ENCODE data around the gene MALL. TPM values are rescaled to one million over a fixed set of nuclear protein-coding genes. Genes with fewer than 3 reads are reported as not detected.

The MALL gene
- total and polyA plus RNA-seq, 2 of the 13 experiments (the other 11 are each of a cell fraction or from before 2014, with no cell fraction given): not detected

DNA sequence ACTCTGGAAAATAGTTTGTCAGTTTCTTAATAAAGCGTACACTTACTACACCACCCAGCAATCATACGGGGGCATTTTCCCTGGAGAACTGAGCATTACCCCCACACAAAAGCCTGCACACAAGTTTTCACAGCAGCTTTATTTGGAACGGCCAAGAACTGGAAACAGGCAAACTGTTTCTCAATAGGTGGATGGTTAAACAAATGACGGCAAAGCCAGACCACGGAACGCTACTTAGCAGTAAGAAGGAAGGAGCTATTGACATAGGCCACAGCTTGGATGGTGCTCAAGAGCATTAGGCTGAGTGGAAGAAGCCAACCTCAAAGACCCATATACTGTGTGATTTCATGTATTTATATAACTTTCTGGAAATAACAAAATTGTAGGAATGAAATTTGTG is 9.0 kb downstream of the MALL start:
- peaks cover 48% of the 10 kb centered on the region for H3K4me1 ChIP-seq (ENCODE audit: insufficient read depth, low read length)

More for the DNA sequence above, 9.0 kb downstream of the MALL start:
- H4K20me1 ChIP-seq (ENCODE audit: insufficient read depth, low read length): no peaks in the 10 kb centered on the region
- intact Hi-C loops (cut with micrococcal nuclease; ENCODE audit: unreplicated experiment): no loop called here
- ATAC-seq (no peak), DNase-seq (ENCODE audit: low spot score) (no peak), FAIRE-seq (peak; percentile 66)
- H3K9ac ChIP-seq (ENCODE audit: insufficient read depth, low read depth, low read length): no peak overlapping the region
- no peaks in the 10 kb centered on the region for H3K36me3 ChIP-seq (replicated peaks in 1 of 2; ENCODE audit: control insufficient read depth in 1 of 2, insufficient read depth in 2 of 2, low read length in 2 of 2)
- no peaks in the 10 kb centered on the region for H3K9me3 ChIP-seq (ENCODE audit: low read length)
- POLR2A ChIA-PET: interaction anchor here (0.6 kb wide), 1 partner anchor 1003 kb away, joined by 3 read pairs; no protein-coding TSS in a partner anchor
- no TSS peak for BruUV-seq (replicated peaks)
- in situ Hi-C loops (cut with HindIII; ENCODE audit: extremely low pct_ligation_motif_present, low pct_unique_long_range_greater_than_20kb): no loop called here
- H3K27ac ChIP-seq (ENCODE audit: extremely low read length, insufficient read depth, low read length): no peak overlapping the region
- H3K4me3 ChIP-seq (replicated peaks in 1 of 3; ENCODE audit: insufficient read depth in 1 of 3, low read depth in 2 of 3, low read length in 3 of 3): no peak overlapping the region
- no peak overlapping the region for H3K4me2 ChIP-seq (ENCODE audit: low read depth, low read length)
- TF ChIP-seq FOXA1 (IDR thresholded peaks at IDR 0.05) (no peak), FOXA1 (CRISPR knock-in tag; IDR thresholded peaks at IDR 0.05) (peak; percentile 59), FOXA3 (CRISPR knock-in tag; IDR thresholded peaks at IDR 0.05) (peak; percentile 30; the same call in 1 of the 2 replicates)
- TF ChIP-seq, protein P1, sequence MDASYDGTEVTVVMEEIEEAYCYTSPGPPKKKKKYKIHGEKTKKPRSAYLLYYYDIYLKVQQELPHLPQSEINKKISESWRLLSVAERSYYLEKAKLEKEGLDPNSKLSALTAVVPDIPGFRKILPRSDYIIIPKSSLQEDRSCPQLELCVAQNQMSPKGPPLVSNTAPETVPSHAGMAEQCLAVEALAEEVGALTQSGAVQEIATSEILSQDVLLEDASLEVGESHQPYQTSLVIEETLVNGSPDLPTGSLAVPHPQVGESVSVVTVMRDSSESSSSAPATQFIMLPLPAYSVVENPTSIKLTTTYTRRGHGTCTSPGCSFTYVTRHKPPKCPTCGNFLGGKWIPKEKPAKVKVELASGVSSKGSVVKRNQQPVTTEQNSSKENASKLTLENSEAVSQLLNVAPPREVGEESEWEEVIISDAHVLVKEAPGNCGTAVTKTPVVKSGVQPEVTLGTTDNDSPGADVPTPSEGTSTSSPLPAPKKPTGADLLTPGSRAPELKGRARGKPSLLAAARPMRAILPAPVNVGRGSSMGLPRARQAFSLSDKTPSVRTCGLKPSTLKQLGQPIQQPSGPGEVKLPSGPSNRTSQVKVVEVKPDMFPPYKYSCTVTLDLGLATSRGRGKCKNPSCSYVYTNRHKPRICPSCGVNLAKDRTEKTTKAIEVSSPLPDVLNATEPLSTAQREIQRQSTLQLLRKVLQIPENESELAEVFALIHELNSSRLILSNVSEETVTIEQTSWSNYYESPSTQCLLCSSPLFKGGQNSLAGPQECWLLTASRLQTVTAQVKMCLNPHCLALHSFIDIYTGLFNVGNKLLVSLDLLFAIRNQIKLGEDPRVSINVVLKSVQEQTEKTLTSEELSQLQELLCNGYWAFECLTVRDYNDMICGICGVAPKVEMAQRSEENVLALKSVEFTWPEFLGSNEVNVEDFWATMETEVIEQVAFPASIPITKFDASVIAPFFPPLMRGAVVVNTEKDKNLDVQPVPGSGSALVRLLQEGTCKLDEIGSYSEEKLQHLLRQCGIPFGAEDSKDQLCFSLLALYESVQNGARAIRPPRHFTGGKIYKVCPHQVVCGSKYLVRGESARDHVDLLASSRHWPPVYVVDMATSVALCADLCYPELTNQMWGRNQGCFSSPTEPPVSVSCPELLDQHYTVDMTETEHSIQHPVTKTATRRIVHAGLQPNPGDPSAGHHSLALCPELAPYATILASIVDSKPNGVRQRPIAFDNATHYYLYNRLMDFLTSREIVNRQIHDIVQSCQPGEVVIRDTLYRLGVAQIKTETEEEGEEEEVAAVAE (CRISPR knock-in tag; IDR thresholded peaks at IDR 0.05; ENCODE audit: borderline replicate concordance): no peak
- CTCF ChIA-PET (ENCODE audit: low intra/inter-chr PET ratio, low total read pairs): interaction anchor here (0.6 kb wide), 1 partner anchor 45 kb away, joined by 3 read pairs; no protein-coding TSS in a partner anchor
- no peaks in the 10 kb centered on the region for H3K79me2 ChIP-seq (ENCODE audit: insufficient read depth, low read length)
- WGBS (ENCODE audit: low lambda C conversion rate): 10% methylated on average over 6 of the region's 6 CpGs
- no peak overlapping the region for H2AFZ ChIP-seq (ENCODE audit: low read length)
- H3K27me3 ChIP-seq (ENCODE audit: control insufficient read depth in 1 of 2, insufficient read depth in 2 of 2, low read length in 2 of 2): peaks cover 0 to 27% of the 10 kb centered on the region in 2 experiments; a peak in 3 of 5 replicates
